T-cell (primary cell): Measurements from ENCODE around the gene PRDM16. TPM values are rescaled to one million over a fixed set of nuclear protein-coding genes. Genes with fewer than 3 reads are reported as not detected.

Experiments
- ATAC-seq, 4 experiments: fragments of 200-7000 bp in 3 of 4; fragments of 150-1000 bp in 1 of 4; cut with Tn5 transposase; replicated peaks in 1 of 4; 1 replicate in 3 of 4; 2 replicates in 1 of 4; pipeline ENCODE4 v1.10.0; 2021; ENCODE audit warnings: moderate library complexity in 3 of 4, mild to moderate bottlenecking in 2 of 4, moderate number of reproducible peaks in 1 of 4
- CTCF ChIA-PET, 2 donors: fragments of 300-600 bp; sonication (Branson Sonifier 250); formaldehyde crosslinking; loops; one replicate each; lab custom pipeline; 2022; ENCODE audit warnings: antibody characterized with exemption in 2 of 2; lab: Charles Lee
- POLR2A ChIA-PET, 2 donors: fragments of 300-600 bp; sonication (Branson Sonifier 250); formaldehyde crosslinking; loops; one replicate each; lab custom pipeline; 2022; ENCODE audit warnings: antibody characterized with exemption in 2 of 2; lab: Charles Lee
- DNase-seq, 35 experiments: peaks; one replicate each; pipeline versions ENCODE4 v3.0.0 to v3.0.0-alpha.2; 2013 to 2023
- H3K27ac ChIP-seq: one replicate; pipeline ENCODE4 v1.5.1; 2013; ENCODE audit warnings: low read length
- H3K27me3 ChIP-seq, 2 experiments: replicated peaks in 1 of 2; 1 replicate in 1 of 2; 2 replicates in 1 of 2; pipeline versions ENCODE4 v1.6.1 to v1.7.0; 2013; ENCODE audit warnings: low read length in 1 of 2, mixed read lengths in 1 of 2; ENCODE audit not compliant: control insufficient read depth in 2 of 2, insufficient read depth in 2 of 2; ENCODE audit errors: extremely low read depth in 1 of 2
- H3K36me3 ChIP-seq, 2 donors: 1 replicate in 1 of 2; 2 replicates in 1 of 2; pipeline versions ENCODE4 v1.6.1 to v1.7.0; 2013; ENCODE audit warnings: low read length in 1 of 2; ENCODE audit not compliant: control insufficient read depth in 2 of 2, insufficient read depth in 1 of 2; ENCODE audit errors: extremely low read depth in 1 of 2
- H3K4me1 ChIP-seq, 2 experiments: 1 replicate in 1 of 2; 2 replicates in 1 of 2; pipeline versions ENCODE4 v1.6.1 to v1.7.0; 2013; ENCODE audit warnings: low read length in 2 of 2, mixed read lengths in 1 of 2; ENCODE audit not compliant: insufficient read depth in 2 of 2, control insufficient read depth in 1 of 2; ENCODE audit errors: extremely low read depth in 1 of 2
- H3K4me3 ChIP-seq, 2 donors: 1 replicate in 1 of 2; 2 replicates in 1 of 2; pipeline versions ENCODE4 v1.5.1 to v1.7.0; 2013; ENCODE audit warnings: mild to moderate bottlenecking in 2 of 2, low read length in 1 of 2, moderate library complexity in 1 of 2; ENCODE audit not compliant: control insufficient read depth in 1 of 2; ENCODE audit errors: extremely low read depth in 1 of 2
- H3K9me3 ChIP-seq: 2 replicates; pipeline ENCODE4 v1.7.0; 2013
- H3K27ac Mint-ChIP-seq, 2 donors: one replicate each; pipeline ENCODE4 v1.8.0; 2020 to 2021; ENCODE audit warnings: mild to moderate bottlenecking in 2 of 2, mixed read lengths in 2 of 2
- H3K27me3 Mint-ChIP-seq, 2 donors: one replicate each; pipeline ENCODE4 v1.8.0; 2021 to 2022; ENCODE audit warnings: mixed read lengths in 2 of 2
- H3K36me3 Mint-ChIP-seq: one replicate; pipeline ENCODE4 v1.8.0; 2021; ENCODE audit warnings: mixed read lengths
- H3K4me1 Mint-ChIP-seq, 3 donors: one replicate each; pipeline ENCODE4 v1.8.0; 2020 to 2022; ENCODE audit warnings: mixed read lengths in 3 of 3, mild to moderate bottlenecking in 1 of 3
- H3K4me3 Mint-ChIP-seq, 3 donors: one replicate each; pipeline ENCODE4 v1.8.0; 2020 to 2022; ENCODE audit warnings: mild to moderate bottlenecking in 3 of 3, mixed read lengths in 3 of 3, moderate library complexity in 3 of 3
- H3K9me3 Mint-ChIP-seq, 3 donors: one replicate each; pipeline ENCODE4 v1.8.0; 2020 to 2022; ENCODE audit warnings: mixed read lengths in 3 of 3
- WGBS: methylation state at CpG from one replicate; pipeline ENCODE4 v1.1.5; 2013; ENCODE audit warnings: missing lambda C conversion rate; ENCODE audit not compliant: insufficient coverage; 5-methylcytosine and 5-hydroxymethylcytosine counted together
- total RNA-seq, 35 experiments: library from RNA in 6 of 35; stranded (reverse) in 6 of 35; fragments of 120-200 nt in 1 of 35; gene quantifications; one replicate each; pipeline versions ENCODE4 v1.2.1 to v1.2.4 and lab custom pipeline; 2013 to 2026

PRDM16 gene
- total RNA-seq, 5 donors from 2014 or later (not counting 1 experiment from before 2014, with no cell fraction given), result 0.15 to 0.70 (median 0.24) TPM; not detected in 1

DNA sequence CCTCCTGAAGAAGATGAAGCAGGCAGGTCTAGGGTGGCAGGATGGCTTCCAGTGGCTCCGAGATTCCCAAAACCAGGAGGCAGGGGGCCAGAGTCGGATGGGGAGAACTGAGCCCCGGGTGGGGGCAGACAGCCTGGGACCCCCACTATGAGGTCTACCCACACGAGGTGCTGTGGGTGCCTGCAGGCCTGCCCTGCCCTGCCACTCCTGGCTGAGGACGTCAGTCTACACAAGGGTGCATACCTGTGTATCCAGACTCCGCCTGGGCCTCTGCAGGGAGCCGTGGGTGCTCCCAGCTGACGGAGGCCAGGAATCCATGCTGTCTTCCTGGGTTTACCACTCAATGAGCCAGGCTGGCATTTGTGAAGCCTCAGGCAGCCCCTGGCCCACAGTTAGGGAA is 80.3 kb downstream of the PRDM16 start:
- POLR2A ChIA-PET, result no interaction called here
- Histone ChIP-seq H3K36me3 (no peaks in the 10 kb centered on the region), H3K4me1 (no peaks in the 10 kb centered on the region), H3K27ac (no peak overlapping the region), H3K9me3 (no peaks in the 10 kb centered on the region), H3K4me3 (no peak overlapping the region), H3K27me3 (peaks cover 0 to 30% of the 10 kb centered on the region in 2 experiments)
- Mint-ChIP-seq H3K27ac (no peak overlapping the region), H3K4me1 (no peaks in the 10 kb centered on the region), H3K9me3 (no peaks in the 10 kb centered on the region), H3K36me3 (no peaks in the 10 kb centered on the region), H3K4me3 (no peak overlapping the region), H3K27me3 (peaks cover 3 to 10% of the 10 kb centered on the region in 2 donors)
- no peak for ATAC-seq
- DNase-seq, result no peak
- WGBS, result 66% methylated on average over 8 of the region's 8 CpGs
- CTCF ChIA-PET, result no interaction called here

DNA sequence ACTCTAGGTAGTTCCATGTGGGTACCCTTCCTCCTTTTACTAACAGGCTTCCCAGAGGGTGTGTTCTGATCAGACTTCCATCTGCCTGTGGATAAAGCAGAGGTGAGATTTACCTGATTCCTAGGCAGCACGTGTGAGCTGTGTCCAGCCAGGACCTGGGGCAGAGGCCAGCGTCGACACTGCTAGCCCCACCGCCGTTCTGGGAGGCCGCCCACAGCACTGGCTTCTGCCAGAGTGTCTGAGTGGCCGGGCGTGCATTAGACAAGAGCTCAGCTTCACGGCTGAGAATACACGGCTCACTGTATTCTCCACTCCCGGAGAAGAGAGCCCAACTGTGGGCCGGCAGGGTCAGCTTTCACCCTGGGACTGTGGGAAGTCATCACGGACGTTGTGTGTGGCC is 82.5 kb downstream of the PRDM16 start:
- no peak for DNase-seq
- Mint-ChIP-seq H3K27me3 (peaks cover 15 to 25% of the 10 kb centered on the region in 2 donors), H3K4me3 (no peak overlapping the region), H3K4me1 (no peaks in the 10 kb centered on the region), H3K36me3 (no peaks in the 10 kb centered on the region), H3K27ac (no peak overlapping the region), H3K9me3 (no peaks in the 10 kb centered on the region)
- 90% methylated on average over 12 of the region's 14 CpGs for WGBS
- peaks cover 0 to 42% of the 10 kb centered on the region in 2 experiments for H3K27me3 ChIP-seq
- no peaks in the 10 kb centered on the region for H3K4me1 ChIP-seq
- ChIA-PET POLR2A (no interaction called here), CTCF (no interaction called here)
- no peaks in the 10 kb centered on the region for H3K9me3 ChIP-seq
- no peak overlapping the region for H3K4me3 ChIP-seq
- no peak overlapping the region for H3K27ac ChIP-seq
- no peak for ATAC-seq
- no peaks in the 10 kb centered on the region for H3K36me3 ChIP-seq

DNA sequence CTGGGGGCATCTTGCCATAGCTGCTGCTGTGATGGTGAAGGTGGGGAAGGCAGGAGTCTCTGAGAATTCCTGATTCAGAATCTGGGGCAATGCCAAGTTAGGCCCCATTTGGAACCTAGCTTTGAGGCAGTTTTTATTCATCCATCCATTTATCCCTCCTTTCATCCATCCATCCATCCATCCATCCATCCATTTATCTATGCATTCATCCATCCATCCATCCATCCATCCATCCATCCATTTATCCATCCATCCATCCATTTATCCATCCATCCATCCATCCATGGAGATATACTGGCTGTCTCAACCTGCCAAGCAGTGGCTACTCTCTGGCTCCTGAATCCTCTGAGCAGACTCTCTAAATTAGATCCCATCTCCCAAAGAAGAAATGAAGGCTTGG is 83.1 kb downstream of the PRDM16 start:
- H3K4me3 Mint-ChIP-seq, result no peak overlapping the region
- H3K36me3 Mint-ChIP-seq, result no peaks in the 10 kb centered on the region
- H3K27me3 Mint-ChIP-seq, result peaks cover 15 to 29% of the 10 kb centered on the region in 2 donors

GRCh38 chr1:3153197-3153596 is 84.2 kb downstream of the PRDM16 start:
- H3K36me3 ChIP-seq, result no peaks in the 10 kb centered on the region
- H3K4me1 ChIP-seq, result no peaks in the 10 kb centered on the region
- DNase-seq (no peak), ATAC-seq (no peak)
- Mint-ChIP-seq H3K27ac (no peak overlapping the region), H3K36me3 (no peaks in the 10 kb centered on the region), H3K9me3 (no peaks in the 10 kb centered on the region), H3K4me3 (no peak overlapping the region), H3K27me3 (peaks cover 18 to 39% of the 10 kb centered on the region in 2 donors), H3K4me1 (no peaks in the 10 kb centered on the region)
- H3K9me3 ChIP-seq, result no peaks in the 10 kb centered on the region
- CTCF ChIA-PET, result no interaction called here
- no peak overlapping the region for H3K27ac ChIP-seq
- WGBS, result 88% methylated on average over 12 of the region's 13 CpGs
- no peak overlapping the region for H3K4me3 ChIP-seq
- H3K27me3 ChIP-seq, result peaks cover 0 to 49% of the 10 kb centered on the region in 2 experiments
- POLR2A ChIA-PET, result no interaction called here

More for the DNA sequence above, 83.1 kb downstream of the PRDM16 start:
- no peaks in the 10 kb centered on the region for H3K36me3 ChIP-seq
- Mint-ChIP-seq H3K9me3 (no peaks in the 10 kb centered on the region), H3K4me1 (no peaks in the 10 kb centered on the region), H3K27ac (no peak overlapping the region)
- POLR2A ChIA-PET, result no interaction called here
- no peaks in the 10 kb centered on the region for H3K4me1 ChIP-seq
- CTCF ChIA-PET, result no interaction called here
- peaks cover 0 to 48% of the 10 kb centered on the region in 2 experiments for H3K27me3 ChIP-seq
- no peak for DNase-seq
- H3K4me3 ChIP-seq, result no peak overlapping the region
- ATAC-seq, result no peak
- H3K9me3 ChIP-seq, result no peaks in the 10 kb centered on the region
- H3K27ac ChIP-seq, result no peak overlapping the region

DNA sequence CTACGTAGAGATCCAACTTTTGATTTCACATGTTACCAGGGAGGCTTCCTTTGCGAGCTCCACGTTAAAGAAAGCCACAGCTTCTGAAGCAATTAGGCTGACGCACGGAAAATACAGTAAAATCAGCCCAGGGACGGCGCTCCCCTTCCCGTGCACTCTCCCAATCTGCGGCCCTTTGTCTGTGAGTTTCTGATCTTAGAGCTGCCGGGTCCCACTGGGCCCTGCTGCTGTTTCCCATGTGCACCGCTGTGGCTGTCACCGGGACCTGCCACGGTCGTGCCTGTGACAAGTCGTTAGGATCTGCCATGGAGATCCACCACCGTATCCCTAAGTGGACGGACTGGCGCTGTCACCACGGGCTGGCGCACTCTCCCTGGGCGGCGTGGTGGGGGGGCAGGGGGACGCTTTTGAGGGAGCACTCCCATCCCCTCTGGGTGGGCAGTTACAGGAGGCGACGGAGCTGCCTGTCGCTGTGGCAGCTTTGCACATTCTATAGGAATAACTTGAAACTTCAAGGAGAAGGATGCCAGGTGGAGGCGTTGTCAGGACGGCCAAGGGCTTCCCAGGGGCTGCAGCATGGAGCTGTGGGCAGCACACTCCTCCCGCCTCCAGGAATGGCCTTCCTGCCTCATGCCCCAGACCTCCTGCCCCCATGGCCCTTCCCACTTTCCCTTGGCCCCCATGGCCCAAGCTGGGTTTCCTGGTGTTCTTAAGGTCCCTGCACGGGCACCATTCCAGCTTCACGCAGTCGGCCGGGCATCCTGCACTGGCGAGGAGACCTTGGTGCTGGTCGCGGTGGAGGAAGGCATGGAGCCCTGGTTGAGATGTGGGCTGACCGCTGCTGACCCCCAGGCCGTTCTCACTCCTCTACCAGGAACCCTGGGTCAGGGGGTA is 85.1 kb downstream of the PRDM16 start:
- peaks cover 18 to 45% of the 10 kb centered on the region in 2 donors for H3K27me3 Mint-ChIP-seq
- Histone ChIP-seq H3K4me1 (no peaks in the 10 kb centered on the region), H3K27ac (no peak overlapping the region), H3K36me3 (no peaks in the 10 kb centered on the region), H3K9me3 (no peaks in the 10 kb centered on the region), H3K27me3 (peaks cover 0 to 49% of the 10 kb centered on the region in 2 experiments), H3K4me3 (no peak overlapping the region)
- 85% methylated on average over 27 of the region's 38 CpGs for WGBS
- CTCF ChIA-PET, result no interaction called here
- DNase-seq (no peak), ATAC-seq (no peak)
- no peaks in the 10 kb centered on the region for H3K36me3 Mint-ChIP-seq
- no peak overlapping the region for H3K27ac Mint-ChIP-seq
- H3K4me1 Mint-ChIP-seq, result no peaks in the 10 kb centered on the region
- no peak overlapping the region for H3K4me3 Mint-ChIP-seq
- no peaks in the 10 kb centered on the region for H3K9me3 Mint-ChIP-seq
- POLR2A ChIA-PET, result no interaction called here

- no peak for ATAC-seq
- H3K9me3 ChIP-seq, result no peaks in the 10 kb centered on the region
- CTCF ChIA-PET, result no interaction called here
- H3K36me3 Mint-ChIP-seq, result no peaks in the 10 kb centered on the region
- no peak overlapping the region for H3K4me3 Mint-ChIP-seq
- H3K27me3 Mint-ChIP-seq, result peaks cover 18 to 49% of the 10 kb centered on the region in 2 donors
- WGBS, result 46% methylated on average over 27 of the region's 42 CpGs
- H3K9me3 Mint-ChIP-seq, result no peaks in the 10 kb centered on the region
- no peak overlapping the region for H3K4me3 ChIP-seq
- no peaks in the 10 kb centered on the region for H3K4me1 ChIP-seq
- peaks cover 0 to 45% of the 10 kb centered on the region in 2 experiments for H3K27me3 ChIP-seq
- no peaks in the 10 kb centered on the region for H3K36me3 ChIP-seq
- POLR2A ChIA-PET, result no interaction called here
- no peak overlapping the region for H3K27ac Mint-ChIP-seq
- DNase-seq, result no peak
- no peaks in the 10 kb centered on the region for H3K4me1 Mint-ChIP-seq
- H3K27ac ChIP-seq, result no peak overlapping the region
Measured at GRCh38 chr1:3155056-3155925, 86.3 kb downstream of the PRDM16 start.
